GM12801 (cell line): ENCODE results near the gene SCFD1.

ENCODE experiments used
- CTCF ChIP-seq: IDR thresholded peaks from one replicate; pipeline ENCODE4 v1.5.1; 2011; ENCODE audit warnings: control low read depth; ENCODE audit not compliant: insufficient read length; ENCODE audit errors: extremely low read depth

The SCFD1 gene

GRCh38 chr14:30728471-30728870 lies 106.4 kb downstream of the SCFD1 start:
- no peak for TF ChIP-seq CTCF

GRCh38 chr14:30737916-30738315 lies 115.8 kb downstream of the SCFD1 start:
- no peak for TF ChIP-seq CTCF

- TF ChIP-seq CTCF, result no peak
Observed at GRCh38 chr14:30738978-30739377, 116.9 kb downstream of the SCFD1 start.

- no peak for TF ChIP-seq CTCF
Observed at GRCh38 chr14:30748343-30748742, 126.2 kb downstream of the SCFD1 start.

- no peak for TF ChIP-seq CTCF
Observed at GRCh38 chr14:30751646-30752416, 129.7 kb downstream of the SCFD1 start.

GRCh38 chr14:30753452-30753851 lies 131.3 kb downstream of the SCFD1 start:
- no peak for TF ChIP-seq CTCF

GRCh38 chr14:30754778-30755177 lies 132.7 kb downstream of the SCFD1 start:
- no peak for TF ChIP-seq CTCF
